Measurements from ENCODE around the gene SPRY2.

DNA sequence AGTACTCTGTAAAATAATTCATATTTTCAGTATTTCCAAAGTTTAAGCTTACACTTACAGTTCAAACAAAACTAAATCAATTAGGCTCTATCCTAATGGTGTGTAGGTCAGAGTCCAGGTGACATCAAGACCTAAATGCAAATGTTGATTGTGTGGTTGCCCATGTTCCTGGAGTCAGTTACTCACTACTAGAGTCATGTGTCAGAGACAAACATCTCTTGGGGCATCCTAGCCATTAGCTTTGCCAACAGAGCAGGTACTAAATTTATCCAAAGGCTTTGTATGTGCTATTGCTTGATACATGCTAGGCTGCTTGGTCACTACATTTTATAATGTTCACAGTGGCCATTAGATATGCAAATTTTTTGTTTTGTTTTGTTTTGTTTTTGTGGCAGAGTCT, 11.7 kb downstream of the SPRY2 start:
- TF ChIP-seq POLR2A (IDR thresholded peaks at IDR 0.05) = no peak
- TF ChIP-seq, protein P1, sequence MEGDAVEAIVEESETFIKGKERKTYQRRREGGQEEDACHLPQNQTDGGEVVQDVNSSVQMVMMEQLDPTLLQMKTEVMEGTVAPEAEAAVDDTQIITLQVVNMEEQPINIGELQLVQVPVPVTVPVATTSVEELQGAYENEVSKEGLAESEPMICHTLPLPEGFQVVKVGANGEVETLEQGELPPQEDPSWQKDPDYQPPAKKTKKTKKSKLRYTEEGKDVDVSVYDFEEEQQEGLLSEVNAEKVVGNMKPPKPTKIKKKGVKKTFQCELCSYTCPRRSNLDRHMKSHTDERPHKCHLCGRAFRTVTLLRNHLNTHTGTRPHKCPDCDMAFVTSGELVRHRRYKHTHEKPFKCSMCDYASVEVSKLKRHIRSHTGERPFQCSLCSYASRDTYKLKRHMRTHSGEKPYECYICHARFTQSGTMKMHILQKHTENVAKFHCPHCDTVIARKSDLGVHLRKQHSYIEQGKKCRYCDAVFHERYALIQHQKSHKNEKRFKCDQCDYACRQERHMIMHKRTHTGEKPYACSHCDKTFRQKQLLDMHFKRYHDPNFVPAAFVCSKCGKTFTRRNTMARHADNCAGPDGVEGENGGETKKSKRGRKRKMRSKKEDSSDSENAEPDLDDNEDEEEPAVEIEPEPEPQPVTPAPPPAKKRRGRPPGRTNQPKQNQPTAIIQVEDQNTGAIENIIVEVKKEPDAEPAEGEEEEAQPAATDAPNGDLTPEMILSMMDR (IDR thresholded peaks at IDR 0.05) = no peak

All from suprapubic skin (tissue), 3 donors.